BJ (cell line): Measurements from ENCODE around the gene SLC9A6. TPM values are rescaled to one million over a fixed set of nuclear protein-coding genes. Genes with fewer than 3 reads are reported as not detected.

Experiments
- CTCF ChIA-PET: fragments of 350-600 bp; formaldehyde crosslinking; extraction: SDS; loops from one replicate; lab custom pipeline; 2021; ENCODE audit warnings: antibody characterized with exemption, inconsistent platforms; lab: Yijun Ruan, JAX
- POLR2A ChIA-PET: fragments of 300-600 bp; sonication (Branson Sonifier 250); formaldehyde crosslinking; extraction: SDS; loops from one replicate; lab custom pipeline; 2021; ENCODE audit warnings: antibody characterized with exemption; lab: Charles Lee
- DNase-seq: peaks from one replicate; pipeline ENCODE4 v3.0.0-alpha.2; 2011; ENCODE audit warnings: low read depth
- H3K27me3 ChIP-seq: 2 replicates; pipeline ENCODE4 v1.6.0; 2011; ENCODE audit warnings: low read length; ENCODE audit not compliant: control insufficient read depth, insufficient read depth
- H3K36me3 ChIP-seq: 2 replicates; pipeline ENCODE4 v1.5.1; 2011; ENCODE audit warnings: low read length; ENCODE audit not compliant: control insufficient read depth, insufficient read depth
- H3K4me3 ChIP-seq: 2 replicates; pipeline ENCODE4 v1.5.1; 2011; ENCODE audit warnings: low read depth, mild to moderate bottlenecking, control low read depth, low read length
- polyA plus RNA-seq: library from polyadenylated mRNA; depleted of rRNA; stranded (reverse); fragments of >200 nt; gene quantifications from 2 replicates; pipeline ENCODE4 v1.2.3, GENCODE V29; 2011
- TF ChIP-seq, protein P1 (sequence below): IDR thresholded peaks from 2 replicates; pipeline ENCODE4 v1.5.1; 2011; ENCODE audit warnings: low read depth, mild to moderate bottlenecking, control low read depth, inconsistent platforms, low read length, moderate library complexity; ENCODE audit not compliant: insufficient read depth

Gene SLC9A6
- polyA plus RNA-seq, 1 experiment: 6.3 TPM

GRCh38 chrX:136041254-136041812 is 56.1 kb downstream of the SLC9A6 start:
- Histone ChIP-seq H3K27me3 (no peaks in the 10 kb centered on the region), H3K4me3 (no peak overlapping the region), H3K36me3 (no peaks in the 10 kb centered on the region; the same call in none of the 2 replicates)
- DNase-seq: no peak
- ChIA-PET POLR2A (no interaction called here), CTCF (interaction anchor here (2.7 kb wide), 1 partner anchor 13 kb away, joined by 6 read pairs; no protein-coding TSS in a partner anchor)
- TF ChIP-seq, protein P1, sequence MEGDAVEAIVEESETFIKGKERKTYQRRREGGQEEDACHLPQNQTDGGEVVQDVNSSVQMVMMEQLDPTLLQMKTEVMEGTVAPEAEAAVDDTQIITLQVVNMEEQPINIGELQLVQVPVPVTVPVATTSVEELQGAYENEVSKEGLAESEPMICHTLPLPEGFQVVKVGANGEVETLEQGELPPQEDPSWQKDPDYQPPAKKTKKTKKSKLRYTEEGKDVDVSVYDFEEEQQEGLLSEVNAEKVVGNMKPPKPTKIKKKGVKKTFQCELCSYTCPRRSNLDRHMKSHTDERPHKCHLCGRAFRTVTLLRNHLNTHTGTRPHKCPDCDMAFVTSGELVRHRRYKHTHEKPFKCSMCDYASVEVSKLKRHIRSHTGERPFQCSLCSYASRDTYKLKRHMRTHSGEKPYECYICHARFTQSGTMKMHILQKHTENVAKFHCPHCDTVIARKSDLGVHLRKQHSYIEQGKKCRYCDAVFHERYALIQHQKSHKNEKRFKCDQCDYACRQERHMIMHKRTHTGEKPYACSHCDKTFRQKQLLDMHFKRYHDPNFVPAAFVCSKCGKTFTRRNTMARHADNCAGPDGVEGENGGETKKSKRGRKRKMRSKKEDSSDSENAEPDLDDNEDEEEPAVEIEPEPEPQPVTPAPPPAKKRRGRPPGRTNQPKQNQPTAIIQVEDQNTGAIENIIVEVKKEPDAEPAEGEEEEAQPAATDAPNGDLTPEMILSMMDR: no peak

DNA sequence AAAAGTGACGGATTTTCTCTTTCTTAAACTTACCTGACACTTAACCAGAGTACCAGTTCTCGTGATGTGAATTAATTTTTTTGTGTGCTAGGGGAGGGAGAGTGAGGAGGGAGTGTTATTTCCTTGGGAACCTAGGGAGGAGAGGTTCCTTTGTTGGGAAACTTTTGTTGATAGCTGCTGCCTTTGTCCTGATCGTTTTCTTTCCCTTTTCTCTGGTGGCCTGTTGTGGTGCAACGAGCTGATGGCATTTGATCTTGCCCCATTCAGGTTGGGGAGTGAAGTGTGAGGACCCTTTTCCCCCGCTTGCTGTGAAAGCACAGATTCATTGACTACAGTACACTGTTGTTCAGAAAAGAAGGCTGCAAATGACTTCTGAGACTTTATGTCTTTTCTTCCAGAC is 59.8 kb downstream of the SLC9A6 start:
- CTCF ChIA-PET: no interaction called here
- POLR2A ChIA-PET: no interaction called here

DNA sequence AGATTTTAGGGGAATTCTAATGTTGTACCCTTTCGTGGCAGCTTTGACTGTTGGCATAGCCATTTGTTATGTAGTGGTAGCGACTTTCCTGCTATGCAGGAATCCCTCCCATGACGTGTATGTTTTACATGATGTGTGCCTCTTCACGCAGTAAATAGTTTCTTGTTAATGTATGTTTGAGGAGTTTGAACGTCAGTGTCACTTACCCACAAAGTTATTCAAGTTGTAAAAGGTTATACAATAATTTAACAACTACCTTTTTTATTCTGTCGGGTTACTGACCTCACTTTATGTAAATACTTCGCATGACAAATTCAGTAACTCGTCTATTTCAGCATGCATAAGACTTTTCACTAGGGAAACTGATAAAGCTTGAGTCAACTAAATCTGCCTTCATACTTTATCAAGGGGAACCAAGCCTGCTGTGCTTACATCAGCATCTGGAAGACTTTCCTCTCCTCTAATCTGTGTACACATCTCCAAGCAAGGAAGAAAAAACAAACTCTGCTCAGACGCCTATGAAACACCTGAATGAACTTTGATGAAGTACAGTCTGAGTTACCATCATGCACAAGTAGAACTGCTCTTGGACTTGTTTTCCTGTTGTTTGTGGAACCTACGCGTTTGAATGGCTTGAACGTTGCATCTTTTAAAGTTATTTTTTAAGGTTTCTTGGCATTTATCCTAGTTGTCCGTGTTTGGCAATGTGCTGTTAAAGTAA is 61.2 kb downstream of the SLC9A6 start:
- POLR2A ChIA-PET: no interaction called here
- TF ChIP-seq, protein P1: no peak
- Histone ChIP-seq H3K36me3 (no peaks in the 10 kb centered on the region; the same call in 1 of the 2 replicates), H3K4me3 (no peak overlapping the region), H3K27me3 (no peaks in the 10 kb centered on the region)
- DNase-seq: no peak
- CTCF ChIA-PET: no interaction called here

More for the DNA sequence above, 59.8 kb downstream of the SLC9A6 start:
- no peaks in the 10 kb centered on the region; the same call in none of the 2 replicates for H3K36me3 ChIP-seq
- no peak for DNase-seq
- no peaks in the 10 kb centered on the region for H3K27me3 ChIP-seq
- no peak overlapping the region for H3K4me3 ChIP-seq
- TF ChIP-seq, protein P1: no peak

GRCh38 chrX:136047016-136047642 is 61.9 kb downstream of the SLC9A6 start:
- Histone ChIP-seq H3K27me3 (no peaks in the 10 kb centered on the region), H3K36me3 (no peaks in the 10 kb centered on the region; the same call in 1 of the 2 replicates), H3K4me3 (no peak overlapping the region)
- CTCF ChIA-PET: no interaction called here
- POLR2A ChIA-PET: no interaction called here
- DNase-seq: no peak
- TF ChIP-seq, protein P1: no peak

DNA sequence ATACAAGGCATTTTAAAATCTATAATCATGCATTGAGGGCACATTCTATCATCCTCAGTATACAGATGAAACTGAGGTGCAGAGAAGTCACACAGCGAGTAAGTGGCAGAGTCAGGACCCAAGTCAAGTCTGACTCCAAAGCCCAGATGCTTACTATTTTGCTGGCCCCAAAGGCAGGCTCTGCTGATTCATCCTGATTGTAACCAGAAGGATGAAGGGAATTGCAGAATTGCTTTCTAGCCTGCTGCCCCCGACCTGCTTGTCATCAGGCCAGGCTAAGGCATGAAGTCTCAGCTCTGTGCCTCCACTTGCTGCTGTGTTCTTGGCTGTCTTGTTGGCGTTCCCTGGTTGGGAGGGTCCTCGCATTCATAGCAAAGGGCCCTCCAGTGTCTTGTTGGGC is 62.7 kb downstream of the SLC9A6 start:
- Histone ChIP-seq H3K4me3 (no peak overlapping the region), H3K36me3 (no peaks in the 10 kb centered on the region; the same call in 1 of the 2 replicates), H3K27me3 (no peaks in the 10 kb centered on the region)
- TF ChIP-seq, protein P1: no peak
- CTCF ChIA-PET: interaction anchor here (1.4 kb wide), 1 partner anchor 19 kb away, joined by 3 read pairs; no protein-coding TSS in a partner anchor
- POLR2A ChIA-PET: no interaction called here
- DNase-seq: no peak
